GM21360 (cell line): ENCODE measurements around the gene ASB13.

Experiments used
- ATAC-seq: cut with Tn5 transposase; IDR thresholded peaks from one replicate; pipeline ENCODE4 v1.9.1; 2021; ENCODE audit warnings: mild to moderate bottlenecking, moderate library complexity; ENCODE audit not compliant: unreplicated experiment

Gene ASB13

DNA sequence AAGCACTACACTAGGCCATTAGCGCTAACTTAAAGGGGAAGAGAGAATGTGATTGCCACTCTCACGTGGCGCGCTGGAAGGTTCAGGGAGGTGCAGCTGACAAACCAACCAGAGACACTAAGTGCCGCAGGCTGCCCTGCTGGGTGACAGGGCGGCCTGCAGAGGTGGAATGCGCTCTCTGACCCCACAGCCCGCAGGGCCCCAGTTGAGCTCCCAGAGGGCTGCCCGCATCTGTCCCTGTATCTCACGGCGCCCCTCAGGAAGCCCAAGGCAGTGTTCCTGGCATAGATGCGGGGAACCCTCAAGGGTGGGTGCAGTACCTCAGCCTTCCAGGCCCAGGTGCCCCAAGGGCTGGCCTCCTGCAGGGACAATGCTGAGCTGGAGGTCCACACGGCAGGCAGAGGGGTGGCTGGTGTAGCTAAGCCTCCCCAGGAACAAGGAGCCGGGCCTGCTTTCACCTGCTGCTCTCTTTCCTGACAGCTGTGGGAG lies 75.0 kb downstream of the ASB13 start:
- ATAC-seq: no peak

DNA sequence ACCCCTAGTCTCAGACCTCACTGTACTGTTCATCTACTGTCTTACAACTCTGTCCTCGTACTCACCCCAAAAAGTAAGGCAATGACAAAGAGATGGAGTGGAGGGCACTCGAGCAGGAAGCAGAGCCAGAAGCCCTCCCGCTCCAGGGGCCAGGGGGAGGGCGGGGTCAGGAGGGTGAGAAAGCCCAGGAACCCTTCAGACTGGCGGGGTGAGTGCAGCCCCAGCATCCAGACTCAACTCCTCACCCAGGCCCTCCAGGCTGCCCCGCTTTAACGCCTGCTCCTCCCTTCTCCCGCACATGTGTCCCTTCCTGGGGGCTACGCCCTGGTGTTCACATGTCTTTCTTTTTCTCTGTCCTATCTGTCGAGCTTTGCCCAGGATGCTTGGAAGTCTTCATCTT lies 75.6 kb downstream of the ASB13 start:
- no peak for ATAC-seq

DNA sequence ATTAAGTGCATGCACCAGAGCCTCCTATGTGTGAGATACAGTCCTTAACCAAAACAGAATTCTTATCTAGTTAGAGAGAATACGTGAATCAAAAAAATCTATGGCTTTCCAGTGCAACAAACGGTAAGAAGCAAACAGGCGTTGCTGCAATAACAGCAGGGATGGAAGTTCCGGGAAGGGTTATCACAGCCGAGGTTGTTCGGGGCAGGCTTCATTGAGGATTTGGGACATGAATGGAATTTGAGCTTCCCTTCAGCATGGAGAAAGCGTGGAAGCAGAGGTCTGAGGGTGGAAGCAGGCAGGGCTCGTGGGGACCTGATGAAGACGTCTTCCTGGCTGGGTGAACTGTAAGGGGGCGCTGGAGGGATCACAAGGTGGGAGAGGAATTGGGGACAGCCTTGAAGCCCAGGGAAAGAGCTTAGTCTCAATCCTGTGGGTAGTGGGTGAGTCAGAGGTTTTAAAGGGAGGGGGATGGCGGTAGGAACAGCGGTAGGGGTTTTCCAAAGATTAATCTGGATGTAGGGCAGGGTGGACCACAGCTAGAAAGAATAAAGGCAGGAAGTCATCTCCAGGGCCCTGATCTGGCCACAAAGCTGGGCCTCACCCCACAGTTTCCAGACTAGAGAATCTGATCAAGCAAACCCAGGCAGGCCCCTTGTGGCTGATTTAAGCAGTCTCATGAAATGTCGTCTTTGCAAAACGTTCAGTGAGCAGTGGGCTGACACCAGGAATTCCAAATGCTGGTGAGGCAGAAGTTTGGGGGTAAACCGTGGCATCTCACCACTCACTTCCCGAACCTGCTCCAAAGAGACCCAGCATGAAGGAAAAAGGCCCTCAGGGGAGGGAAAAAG lies 76.5 kb downstream of the ASB13 start:
- ATAC-seq: no peak

DNA sequence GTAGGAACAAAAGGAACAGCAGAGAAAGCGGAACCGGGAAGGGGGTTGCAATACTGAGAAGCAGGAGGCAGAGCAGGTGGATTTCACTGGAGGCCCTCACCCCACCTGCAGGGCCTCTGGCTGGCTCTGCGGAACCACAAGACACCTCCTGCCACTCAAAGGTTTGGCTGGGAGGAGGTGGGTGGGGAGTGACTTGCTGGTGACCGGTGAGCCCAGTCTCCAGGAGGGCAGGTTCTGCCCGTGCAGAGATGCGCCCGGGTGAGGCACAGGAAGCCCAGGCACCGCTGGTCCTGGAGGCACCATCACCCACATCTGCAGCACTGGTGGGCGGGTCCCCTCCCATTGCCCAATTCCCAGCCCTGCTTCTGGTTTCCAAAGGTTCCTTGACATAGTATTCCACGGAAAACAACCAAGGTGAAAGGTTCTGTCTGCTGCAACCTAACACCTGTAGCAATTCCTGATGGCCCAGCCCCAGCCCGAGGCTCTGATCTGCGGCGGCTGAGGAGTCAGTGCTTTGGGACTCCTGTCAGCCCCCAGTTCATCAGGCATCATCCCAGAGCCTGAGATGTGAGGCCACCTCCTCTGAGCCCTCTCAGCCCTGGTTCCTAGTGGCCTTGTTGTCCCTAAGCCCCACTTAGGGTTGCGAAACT lies 77.3 kb downstream of the ASB13 start:
- ATAC-seq: no peak
